Stimulated activated CD8-positive, alpha-beta memory T cell treated with anti-CD3 and anti-CD28 coated beads, Interleukin-7, amount 100 ng/mL, for 48 hours (primary cell): ENCODE results near the gene FCGR2B.
"Not testable (repeated sequence)": the region's sequence is repeated elsewhere in the genome, so short reads cannot be mapped to it uniquely, and the experiment has no call there.

ENCODE experiments used
- DNase-seq, 2 donors: peaks; one replicate each; pipeline ENCODE4 v3.0.0-alpha.2; 2020; ENCODE audit warnings: low read depth in 1 of 2; ENCODE audit errors: extremely low read depth in 1 of 2

FCGR2B gene

DNA sequence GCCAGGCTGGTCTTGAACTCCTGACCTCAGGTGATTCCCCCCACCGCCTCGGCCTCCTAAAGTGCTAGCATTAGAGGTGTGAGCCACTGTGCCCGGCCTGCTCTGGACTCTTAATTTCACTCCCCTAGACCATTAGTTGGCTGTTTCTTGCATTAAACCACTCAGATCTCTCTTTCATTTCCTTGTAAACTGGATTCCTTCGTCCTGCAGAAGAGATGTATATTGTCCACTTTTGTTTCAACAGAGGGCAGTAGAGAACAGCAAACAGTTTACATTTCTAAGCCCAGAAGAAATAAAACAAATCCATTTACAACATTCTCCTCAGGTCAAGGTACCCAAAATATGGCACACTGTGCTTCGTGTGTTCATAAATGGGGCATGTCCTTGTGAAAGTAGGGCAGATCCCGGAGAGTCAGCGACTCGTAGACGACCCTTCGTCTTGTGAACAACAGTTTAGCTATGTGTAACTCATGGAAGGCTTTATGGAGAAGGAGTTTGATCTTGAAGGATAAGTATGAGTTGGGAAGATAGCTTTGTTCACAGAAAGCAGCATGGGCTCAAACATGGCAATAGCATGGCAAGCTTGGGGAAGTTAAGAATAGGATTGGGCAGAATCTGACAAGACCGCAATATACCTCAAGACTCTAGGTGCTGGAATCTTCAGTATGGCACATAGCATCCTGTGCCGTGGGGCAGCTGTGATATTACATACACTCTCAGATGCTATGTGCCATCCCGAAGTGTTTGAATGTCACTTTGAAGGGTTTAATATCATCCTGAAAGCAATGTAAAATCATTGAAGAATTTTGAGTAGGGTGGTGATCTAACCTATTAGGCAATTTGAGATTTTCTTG is 15.2 kb upstream of the FCGR2B start:
- DNase-seq = not testable (repeated sequence)

- not testable (repeated sequence) for DNase-seq
These were observed 9.4 kb upstream of the FCGR2B start for GRCh38 chr1:161653541-161653940.

GRCh38 chr1:161653971-161654370 is 9.0 kb upstream of the FCGR2B start:
- not testable (repeated sequence) for DNase-seq

DNA sequence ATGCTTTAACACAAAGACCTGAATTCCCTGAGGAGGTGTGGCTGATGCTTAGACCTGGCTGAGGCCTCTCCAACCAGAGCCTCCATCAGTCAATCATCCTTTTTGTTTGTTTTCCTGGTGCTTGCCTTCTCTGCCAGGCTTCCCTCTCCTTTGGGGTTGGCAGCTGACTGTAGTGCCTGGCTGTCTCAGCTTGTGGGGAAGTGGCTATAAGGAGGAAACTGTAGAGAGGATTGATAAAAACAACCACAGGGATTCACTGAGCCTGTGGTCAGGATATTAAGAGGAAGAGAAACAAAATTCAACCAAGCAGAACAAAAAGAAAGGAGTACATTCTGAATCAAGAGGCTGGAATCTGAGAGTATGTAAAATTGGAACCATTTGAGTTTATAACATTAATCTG is 4.4 kb upstream of the FCGR2B start:
- DNase-seq = not testable (repeated sequence)

DNA sequence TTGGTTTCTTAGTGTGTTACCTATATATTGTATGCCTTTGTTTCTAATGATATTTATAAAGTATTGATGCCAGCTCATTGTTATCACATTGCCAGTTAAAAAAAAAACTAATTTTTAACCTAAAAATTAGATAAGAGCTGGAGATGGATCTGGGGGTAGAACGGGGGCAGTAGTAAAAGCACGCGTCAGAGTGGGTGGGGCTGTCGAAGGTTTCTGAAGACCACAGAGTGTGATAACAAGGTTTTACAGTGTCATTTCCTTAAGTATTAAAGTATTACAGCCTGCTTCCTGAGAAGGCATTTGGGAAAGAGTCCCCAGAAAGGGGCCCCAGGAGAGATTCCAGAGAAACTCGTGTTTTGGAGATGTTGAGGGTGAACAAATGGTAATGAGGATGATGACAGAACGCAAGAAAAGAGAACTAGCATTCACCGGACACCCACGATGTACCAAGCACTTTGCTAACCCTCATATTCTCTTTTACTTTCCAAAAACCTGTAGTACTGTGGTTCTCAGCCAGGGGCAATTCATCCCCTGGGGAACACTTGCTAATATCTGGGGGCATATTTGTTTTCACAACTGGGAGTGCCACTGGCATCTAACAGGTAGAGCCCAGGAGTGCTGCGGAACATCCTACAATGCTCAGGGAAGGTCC is 1.2 kb upstream of the FCGR2B start:
- DNase-seq = not testable (repeated sequence)

DNA sequence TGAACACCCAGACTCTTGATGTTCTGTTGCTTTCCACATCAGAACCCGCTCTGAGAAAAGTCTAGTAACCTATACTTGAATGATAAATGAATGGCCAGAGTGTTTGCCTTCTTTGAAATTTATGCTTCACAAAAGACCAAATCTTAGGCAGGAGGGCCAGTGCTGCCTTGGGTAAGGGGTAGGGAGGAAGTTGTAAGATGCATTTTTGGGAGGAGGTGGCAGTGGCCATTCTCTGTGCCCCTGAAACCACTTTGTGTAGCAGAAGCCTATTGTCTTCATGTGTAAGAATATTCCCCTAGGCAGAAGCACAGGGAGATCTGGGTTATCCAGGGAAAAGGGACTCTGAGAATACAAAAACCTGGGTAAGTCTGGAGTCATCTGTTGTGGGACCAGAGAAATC is 626 bp downstream of the FCGR2B start:
- DNase-seq = not testable (repeated sequence)

GRCh38 chr1:161664689-161665088 is 1.7 kb downstream of the FCGR2B start:
- not testable (repeated sequence) for DNase-seq

- not testable (repeated sequence) for DNase-seq
These were observed 8.4 kb downstream of the FCGR2B start for GRCh38 chr1:161671045-161672020.

- not testable (repeated sequence) for DNase-seq
These were observed 10.5 kb downstream of the FCGR2B start for GRCh38 chr1:161673437-161673836.

GRCh38 chr1:161674447-161674846 is 11.5 kb downstream of the FCGR2B start:
- not testable (repeated sequence) for DNase-seq

DNA sequence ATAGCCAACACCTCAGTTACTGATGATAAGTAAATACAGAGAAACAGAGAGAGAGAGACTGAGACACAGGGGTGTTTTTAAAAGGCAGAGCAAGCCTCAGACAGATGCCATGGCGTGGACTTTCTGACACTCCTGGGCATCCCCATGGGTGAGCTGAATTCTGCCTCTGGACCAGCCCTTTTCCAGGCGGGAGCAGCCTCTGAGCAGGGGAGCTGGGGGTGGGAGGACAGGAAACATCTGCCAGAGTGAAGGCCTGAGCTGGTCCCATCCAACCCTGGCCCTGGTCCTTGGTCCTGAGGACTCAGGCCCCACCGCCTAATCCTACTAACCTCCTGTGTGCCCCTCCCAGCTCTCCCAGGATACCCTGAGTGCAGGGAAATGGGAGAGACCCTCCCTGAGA is 12.0 kb downstream of the FCGR2B start:
- DNase-seq = not testable (repeated sequence)

GRCh38 chr1:161676441-161676840 is 13.5 kb downstream of the FCGR2B start:
- DNase-seq = no peak

DNA sequence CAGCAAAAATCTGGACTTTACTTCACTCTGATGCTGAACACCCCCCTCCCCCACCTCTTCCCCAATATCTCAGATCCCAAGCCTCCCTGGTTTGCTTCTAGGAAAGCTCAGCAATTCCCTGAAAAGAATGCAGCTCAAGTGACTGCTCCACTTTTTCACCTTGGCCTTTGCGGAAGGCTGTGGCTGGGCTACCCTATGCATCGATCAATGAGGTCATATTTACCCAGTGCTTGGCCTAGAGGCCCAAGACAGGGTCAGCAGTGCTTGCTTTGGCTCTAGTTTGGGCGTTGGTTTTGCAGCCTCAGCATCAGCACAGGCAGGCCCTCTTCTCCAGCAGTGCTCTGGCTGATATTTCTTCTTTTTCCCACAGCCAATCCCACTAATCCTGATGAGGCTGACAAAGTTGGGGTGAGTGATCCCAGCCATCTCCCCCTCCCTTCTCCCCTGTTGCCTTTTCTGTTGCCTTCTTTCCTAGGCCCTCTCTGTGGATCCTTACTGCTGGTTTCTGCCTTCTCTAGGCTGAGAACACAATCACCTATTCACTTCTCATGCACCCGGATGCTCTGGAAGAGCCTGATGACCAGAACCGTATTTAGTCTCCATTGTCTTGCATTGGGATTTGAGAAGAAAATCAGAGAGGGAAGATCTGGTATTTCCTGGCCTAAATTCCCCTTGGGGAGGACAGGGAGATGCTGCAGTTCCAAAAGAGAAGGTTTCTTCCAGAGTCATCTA is 14.2 kb downstream of the FCGR2B start:
- DNase-seq = no peak

DNA sequence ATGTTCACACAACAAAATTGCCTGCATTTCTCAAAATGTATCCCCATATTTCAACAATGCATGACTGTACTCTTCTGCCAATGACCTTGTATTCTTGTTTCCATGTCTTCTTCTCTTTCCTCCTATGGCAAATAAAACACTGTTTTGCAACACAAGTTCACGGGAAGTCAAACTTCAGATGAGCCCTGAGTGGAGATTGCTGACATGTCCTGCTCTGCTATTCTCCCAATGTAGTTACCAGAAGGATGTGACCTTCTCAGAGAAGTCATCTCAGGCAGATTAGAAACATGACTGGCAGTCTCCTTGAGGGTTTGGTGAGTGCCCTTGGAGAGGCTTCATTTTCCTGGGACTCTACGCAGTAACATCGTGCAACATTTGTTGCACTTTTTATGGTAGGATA is 15.6 kb downstream of the FCGR2B start:
- no peak for DNase-seq

GRCh38 chr1:161681879-161682278 is 18.9 kb downstream of the FCGR2B start:
- DNase-seq = no peak

GRCh38 chr1:161688946-161689345 is 26.0 kb downstream of the FCGR2B start:
- DNase-seq = no peak

DNA sequence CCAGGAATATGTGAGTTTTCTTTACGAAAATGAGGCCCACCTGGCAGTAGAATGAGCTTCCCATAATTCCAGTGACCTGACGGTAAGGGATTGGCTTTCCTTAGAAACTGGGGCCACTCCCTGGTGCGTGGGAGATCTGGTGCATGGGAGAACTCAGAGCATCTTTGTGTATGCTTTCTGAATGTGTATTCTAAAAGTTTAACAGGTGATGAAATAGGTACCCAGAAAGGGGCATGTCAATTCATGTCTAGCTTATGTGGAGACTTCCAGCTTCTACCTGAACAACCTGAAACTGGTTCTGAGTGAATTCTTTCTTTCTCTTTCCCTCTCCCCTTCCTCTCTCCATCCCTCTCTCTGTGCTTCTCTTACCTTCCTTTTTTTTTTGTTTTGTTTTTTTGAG is 28.9 kb downstream of the FCGR2B start:
- no peak for DNase-seq

- not testable (repeated sequence) for DNase-seq
These were observed 30.2 kb downstream of the FCGR2B start for GRCh38 chr1:161693020-161693712.

- DNase-seq = not testable (repeated sequence)
These were observed 35.4 kb downstream of the FCGR2B start for GRCh38 chr1:161698302-161698701.

DNA sequence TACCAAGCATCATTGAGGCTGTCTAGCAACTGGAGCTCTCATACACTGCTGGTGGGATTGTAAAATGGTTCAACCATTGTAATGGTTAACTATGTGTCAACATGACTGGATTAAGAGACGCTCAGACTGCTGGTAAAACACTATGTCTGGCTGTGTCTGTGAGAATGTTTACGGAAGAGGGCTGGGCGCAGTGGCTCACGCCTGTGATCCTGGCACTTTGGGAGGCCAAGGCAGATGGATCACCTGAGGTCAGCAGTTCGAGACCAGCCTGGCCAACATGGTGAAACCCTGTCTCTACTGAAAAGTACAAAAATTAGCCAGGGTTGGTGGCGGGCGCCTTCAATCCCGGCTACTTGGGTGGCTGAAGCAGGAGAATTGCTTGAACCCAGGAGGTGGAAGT is 39.3 kb downstream of the FCGR2B start:
- DNase-seq = no peak
